IMR-90 (cell line): ENCODE results near the gene USP10. TPM values are rescaled to one million over a fixed set of nuclear protein-coding genes. Genes with fewer than 3 reads are reported as not detected.
A peak's percentile ranks its signal among the peaks of the same experiment; 100 is the strongest.

Experiments used
- ATAC-seq: fragments of 200-7000 bp; cut with Tn5 transposase; 2 replicates; pipeline ENCODE4 v1.9.1; 2020; ENCODE audit warnings: low read depth, mild to moderate bottlenecking, moderate library complexity
- BruUV-seq: library from RNA; stranded (reverse); fragments of 400-500 nt; replicated peaks from 2 replicates; lab custom pipeline; 2021; lab: Mats Ljungman, UMichigan
- CTCF ChIA-PET: fragments of 300-600 bp; formaldehyde crosslinking; extraction: SDS; loops from one replicate; lab custom pipeline; 2021; ENCODE audit warnings: antibody characterized with exemption; lab: Yijun Ruan, JAX
- POLR2A ChIA-PET: fragments of 300-600 bp; sonication (Branson Sonifier 250); formaldehyde crosslinking; loops from one replicate; lab custom pipeline; 2022; ENCODE audit warnings: antibody characterized with exemption; ENCODE audit not compliant: unreplicated experiment; lab: Charles Lee
- DNase-seq: peaks from one replicate; pipeline ENCODE4 v3.0.0; 2013
- H2AFZ ChIP-seq: replicated peaks from 2 replicates; pipeline ENCODE3; 2013; ENCODE audit warnings: low read length, mild to moderate bottlenecking; ENCODE audit not compliant: poor library complexity
- H2AK5ac ChIP-seq: 2 replicates; pipeline ENCODE4 v1.6.1; 2013; ENCODE audit warnings: low read depth, low read length, inconsistent platforms
- H2AK9ac ChIP-seq: replicated peaks from 2 replicates; pipeline ENCODE3; 2013; ENCODE audit warnings: mild to moderate bottlenecking, low read depth, low read length, moderate library complexity; ENCODE audit not compliant: poor library complexity
- H2BK120ac ChIP-seq: 2 replicates; pipeline ENCODE4 v1.6.1; 2013; ENCODE audit warnings: low read depth, low read length, inconsistent platforms
- H2BK15ac ChIP-seq: 3 replicates; pipeline ENCODE4 v1.6.1; 2013; ENCODE audit warnings: low read depth, low read length, inconsistent platforms
- H2BK20ac ChIP-seq: 2 replicates; pipeline ENCODE4 v1.6.1; 2013; ENCODE audit warnings: low read depth, mild to moderate bottlenecking, inconsistent platforms, low read length, moderate library complexity
- H2BK5ac ChIP-seq: 2 replicates; pipeline ENCODE4 v1.6.1; 2013; ENCODE audit warnings: mild to moderate bottlenecking, low read depth, low read length, inconsistent platforms; ENCODE audit not compliant: poor library complexity, severe bottlenecking
- H3K14ac ChIP-seq: replicated peaks from 2 replicates; pipeline ENCODE4 v1.6.1; 2013; ENCODE audit warnings: low read depth, low read length, inconsistent platforms
- H3K18ac ChIP-seq: 2 replicates; pipeline ENCODE4 v1.6.1; 2013; ENCODE audit warnings: low read depth, low read length, control low read depth
- H3K23ac ChIP-seq: 2 replicates; pipeline ENCODE4 v1.6.1; 2013; ENCODE audit warnings: low read depth, low read length, inconsistent platforms
- H3K27ac ChIP-seq: 2 replicates; pipeline ENCODE4 v1.5.1; 2013; ENCODE audit warnings: mild to moderate bottlenecking, control low read depth, low read length; ENCODE audit not compliant: insufficient read depth
- H3K27me3 ChIP-seq: 2 replicates; pipeline ENCODE4 v1.6.1; 2013; ENCODE audit warnings: low read length; ENCODE audit not compliant: control insufficient read depth, insufficient read depth
- H3K36me3 ChIP-seq: 2 replicates; pipeline ENCODE4 v1.6.1; 2013; ENCODE audit warnings: low read length, mixed read lengths; ENCODE audit not compliant: control insufficient read depth, insufficient read depth
- H3K4ac ChIP-seq: 2 replicates; pipeline ENCODE4 v1.6.1; 2013; ENCODE audit warnings: low read depth, low read length, inconsistent platforms
- H3K4me1 ChIP-seq: 2 replicates; pipeline ENCODE4 v1.6.1; 2013; ENCODE audit warnings: low read length, mixed read lengths; ENCODE audit not compliant: control insufficient read depth, insufficient read depth
- H3K4me2 ChIP-seq: 2 replicates; pipeline ENCODE4 v1.6.1; 2013; ENCODE audit warnings: low read depth, mild to moderate bottlenecking, control low read depth, low read length, moderate library complexity
- H3K4me3 ChIP-seq: 2 replicates; pipeline ENCODE4 v1.5.1; 2013; ENCODE audit warnings: low read depth, mild to moderate bottlenecking, control low read depth, low read length, moderate library complexity; ENCODE audit not compliant: insufficient read depth
- H3K56ac ChIP-seq: 2 replicates; pipeline ENCODE4 v1.6.1; 2013; ENCODE audit warnings: low read length, inconsistent platforms; ENCODE audit not compliant: insufficient read depth; ENCODE audit errors: extremely low read depth
- H3K79me1 ChIP-seq, 2 experiments: 2 replicates each; pipeline ENCODE4 v1.6.1; 2013; ENCODE audit warnings: low read length in 2 of 2, inconsistent platforms in 1 of 2, low read depth in 1 of 2
- H3K9ac ChIP-seq: 2 replicates; pipeline ENCODE4 v1.6.1; 2013; ENCODE audit warnings: low read depth, low read length, control low read depth
- H3K9me1 ChIP-seq: 2 replicates; pipeline ENCODE4 v1.6.1; 2013; ENCODE audit warnings: low read length, inconsistent platforms; ENCODE audit not compliant: insufficient read depth
- H3K9me3 ChIP-seq: 2 replicates; pipeline ENCODE4 v1.6.1; 2013; ENCODE audit warnings: low read length; ENCODE audit not compliant: control insufficient read depth, insufficient read depth
- H4K20me1 ChIP-seq: 2 replicates; pipeline ENCODE4 v1.6.1; 2013; ENCODE audit warnings: low read length, inconsistent platforms; ENCODE audit not compliant: insufficient read depth
- H4K5ac ChIP-seq: 2 replicates; pipeline ENCODE4 v1.6.1; 2013; ENCODE audit warnings: mild to moderate bottlenecking, low read depth, low read length, control low read depth
- H4K8ac ChIP-seq, 2 experiments: 2 replicates each; pipeline ENCODE4 v1.6.1; 2013; ENCODE audit warnings: low read depth in 2 of 2, low read length in 2 of 2, control low read depth in 1 of 2, inconsistent platforms in 1 of 2
- H4K91ac ChIP-seq: 2 replicates; pipeline ENCODE4 v1.6.1; 2013; ENCODE audit warnings: low read depth, low read length, inconsistent platforms; ENCODE audit not compliant: insufficient read depth
- CHD1 ChIP-seq: IDR thresholded peaks from 2 replicates; pipeline ENCODE4 v1.6.1; 2012; ENCODE audit warnings: low read depth, low read length, improper control_type of control experiment
- FOS ChIP-seq: fragments of 150-350 bp; IDR thresholded peaks from 2 replicates; pipeline ENCODE4 v1.6.1; 2016; ENCODE audit warnings: low read depth, low read length
- RCOR1 ChIP-seq: IDR thresholded peaks from 2 replicates; pipeline ENCODE4 v1.6.1; 2012; ENCODE audit warnings: mild to moderate bottlenecking, low read length, improper control_type of control experiment; ENCODE audit not compliant: insufficient replicate concordance
- WGBS, 2 experiments: methylation state at CpG; one replicate each; pipeline versions ENCODE4 v1.1.5 to v1.1.7; 2013; ENCODE audit warnings: missing lambda C conversion rate in 2 of 2; ENCODE audit not compliant: insufficient read length in 1 of 2; ENCODE audit errors: extremely low coverage in 2 of 2; 5-methylcytosine and 5-hydroxymethylcytosine counted together
- dilution Hi-C: fragments of 300-500 bp; cut with HindIII; formaldehyde crosslinking; loops from one replicate; pipeline ENCODE4 v1.14.3; 2018; ENCODE audit warnings: low sequenced_read_pairs; ENCODE audit not compliant: unreplicated experiment
- in situ Hi-C: fragments of 300-500 bp; cut with MboI; formaldehyde crosslinking; loops from 3 replicates; pipeline ENCODE4 v1.14.3; 2019; ENCODE audit warnings: low sequenced_read_pairs, inconsistent platforms, mixed read lengths
- intact Hi-C: fragments of 100-400 bp; cut with micrococcal nuclease; formaldehyde crosslinking; loops from 2 replicates; pipeline ENCODE4 v1.10.0; 2022
- polyA plus RNA-seq, 3 experiments: library from polyadenylated mRNA; depleted of rRNA; stranded (reverse); fragments of >200 nt; gene quantifications; 2 replicates each; pipeline ENCODE4 v1.2.3, GENCODE V29; 2012; ENCODE audit warnings: low replicate concordance in 1 of 3
- total RNA-seq: library from RNA; depleted of rRNA; stranded (reverse); fragments of >200 nt; gene quantifications from 2 replicates; pipeline ENCODE4 v1.2.3, GENCODE V29; 2012
- TF ChIP-seq, protein P1 (sequence below): fragments of 150-350 bp; IDR thresholded peaks from 2 replicates; pipeline ENCODE4 v1.6.1; 2016; ENCODE audit warnings: low read depth, mild to moderate bottlenecking, low read length, moderate library complexity, borderline replicate concordance

The USP10 gene
- total and polyA plus RNA-seq, 2 of the 4 experiments (the other 2 are of a cell fraction), result 54.3 to 79.0 TPM

DNA sequence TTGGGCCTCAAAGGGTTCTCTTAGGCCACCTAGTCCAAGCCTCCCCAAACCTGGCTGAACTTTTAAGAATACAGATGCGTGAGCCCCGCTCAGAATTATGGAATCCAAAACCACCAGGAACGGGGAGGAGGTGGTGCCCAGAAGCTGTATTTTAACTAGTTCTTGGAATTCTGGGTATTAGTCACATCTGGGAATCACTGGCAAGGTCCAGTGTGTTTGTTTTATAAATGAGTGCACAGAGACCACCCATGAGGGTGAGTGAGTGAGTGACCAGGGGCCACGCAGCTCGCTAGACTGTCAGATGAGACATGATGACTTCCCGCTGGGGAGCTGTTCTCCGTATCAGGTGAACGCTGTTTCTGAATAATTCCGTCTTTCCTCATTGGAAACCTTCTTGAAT is 37.3 kb upstream of the USP10 start:
- ChIA-PET CTCF (interaction anchor here (1.8 to 2.1 kb wide), 2 partner anchors 10 to 40 kb away, joined by 5 to 21 read pairs; no protein-coding TSS in a partner anchor), POLR2A (interaction anchor here (0.6 kb wide), 1 partner anchor 14 kb away, joined by 3 read pairs; the partner anchor contains the start of gene KLHL36)
- H3K9me3 ChIP-seq, result no peaks in the 10 kb centered on the region
- no peak overlapping the region for H2AK9ac ChIP-seq
- no peak overlapping the region for H3K4me2 ChIP-seq
- DNase-seq, result peak; percentile 78
- 20% methylated on average over 1 of the region's 9 CpGs; no CpG with 5 or more reads in 1 of the 2 experiments for WGBS, 2 experiments
- peak overlapping the region; percentile 34 for H2AFZ ChIP-seq
- no peak overlapping the region for H2BK15ac ChIP-seq
- H4K5ac ChIP-seq, result no peak overlapping the region
- peak overlapping the region; percentile 11; the same call in 1 of the 2 replicates for H3K4ac ChIP-seq
- H4K20me1 ChIP-seq, result peaks cover 30% of the 10 kb centered on the region
- H3K4me1 ChIP-seq, result peaks cover 4% of the 10 kb centered on the region
- peaks cover 32 to 67% of the 10 kb centered on the region in 2 experiments for H3K79me1 ChIP-seq
- no peak overlapping the region for H3K18ac ChIP-seq
- H2BK120ac ChIP-seq, result no peak overlapping the region
- no peak overlapping the region for H3K27ac ChIP-seq
- intact Hi-C loops (no loop called here), in situ Hi-C loops (no loop called here), dilution Hi-C loops (no loop called here)
- TF ChIP-seq RCOR1, result no peak
- peak; percentile 35; the same call in 1 of the 2 replicates for TF ChIP-seq FOS
- TF ChIP-seq, protein P1, sequence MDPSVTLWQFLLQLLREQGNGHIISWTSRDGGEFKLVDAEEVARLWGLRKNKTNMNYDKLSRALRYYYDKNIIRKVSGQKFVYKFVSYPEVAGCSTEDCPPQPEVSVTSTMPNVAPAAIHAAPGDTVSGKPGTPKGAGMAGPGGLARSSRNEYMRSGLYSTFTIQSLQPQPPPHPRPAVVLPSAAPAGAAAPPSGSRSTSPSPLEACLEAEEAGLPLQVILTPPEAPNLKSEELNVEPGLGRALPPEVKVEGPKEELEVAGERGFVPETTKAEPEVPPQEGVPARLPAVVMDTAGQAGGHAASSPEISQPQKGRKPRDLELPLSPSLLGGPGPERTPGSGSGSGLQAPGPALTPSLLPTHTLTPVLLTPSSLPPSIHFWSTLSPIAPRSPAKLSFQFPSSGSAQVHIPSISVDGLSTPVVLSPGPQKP, result no peak
- TF ChIP-seq CHD1, result no peak
- H3K14ac ChIP-seq, result no peak overlapping the region
- H2AK5ac ChIP-seq, result no peak overlapping the region
- peak overlapping the region; percentile 24 for H2BK5ac ChIP-seq
- H3K56ac ChIP-seq, result no peak overlapping the region
- H2BK20ac ChIP-seq, result no peak overlapping the region
- H3K9me1 ChIP-seq, result peaks cover 18% of the 10 kb centered on the region
- BruUV-seq, result no TSS peak
- H3K4me3 ChIP-seq, result no peak overlapping the region
- peaks cover 69% of the 10 kb centered on the region for H3K36me3 ChIP-seq
- H4K8ac ChIP-seq, result no peak overlapping the region
- H3K27me3 ChIP-seq, result no peaks in the 10 kb centered on the region
- H3K9ac ChIP-seq, result no peak overlapping the region
- H3K23ac ChIP-seq, result no peak overlapping the region
- peak overlapping the region; percentile 21; the same call in 1 of the 2 replicates for H4K91ac ChIP-seq
- ATAC-seq, result peak; percentile 36
